GM18526 (cell line): ENCODE results near the gene GZMM.

Source experiments
- POLR2A ChIP-seq: IDR thresholded peaks from 3 replicates; pipeline ENCODE4 v1.6.1; 2011; ENCODE audit not compliant: insufficient read length; ENCODE audit errors: extremely low read depth

The GZMM gene

GRCh38 chr19:543910-544608 is at the start of gene GZMM:
TSS of gene GZMM (plus strand) at chr19:544053. CDS start at chr19:544072, 19 bp downstream.
- TF ChIP-seq POLR2A, result no peak

- TF ChIP-seq POLR2A, result no peak
Measured at GRCh38 chr19:494171-495080, 49.4 kb upstream of the GZMM start.

GRCh38 chr19:495081-495401 is 48.8 kb upstream of the GZMM start:
- no peak for TF ChIP-seq POLR2A

GRCh38 chr19:495402-496111 is 48.3 kb upstream of the GZMM start:
- no peak for TF ChIP-seq POLR2A

GRCh38 chr19:496112-496665 is 47.7 kb upstream of the GZMM start, which contains the start of gene MADCAM1:
TSS of gene MADCAM1 (plus strand) at chr19:496486. CDS start at chr19:496500, 14 bp downstream.
- no peak for TF ChIP-seq POLR2A

GRCh38 chr19:496986-497385 is 46.9 kb upstream of the GZMM start:
- TF ChIP-seq POLR2A, result no peak

GRCh38 chr19:497491-497868 is 46.4 kb upstream of the GZMM start:
- no peak for TF ChIP-seq POLR2A

- TF ChIP-seq POLR2A, result no peak
Measured at GRCh38 chr19:497869-498510, 45.9 kb upstream of the GZMM start.

GRCh38 chr19:498511-498891 is 45.4 kb upstream of the GZMM start:
- TF ChIP-seq POLR2A, result no peak

- TF ChIP-seq POLR2A, result no peak
Measured at GRCh38 chr19:498977-499623, 44.8 kb upstream of the GZMM start.

- no peak for TF ChIP-seq POLR2A
Measured at GRCh38 chr19:501646-502045, 42.2 kb upstream of the GZMM start.

GRCh38 chr19:504616-505015 is 39.2 kb upstream of the GZMM start:
- no peak for TF ChIP-seq POLR2A

- TF ChIP-seq POLR2A, result peak; percentile 57
Measured at GRCh38 chr19:506404-507285, 37.2 kb upstream of the GZMM start.
